GM12801 (cell line): ENCODE measurements around the gene FANCB.

Source experiments
- CTCF ChIP-seq: IDR thresholded peaks from one replicate; pipeline ENCODE4 v1.5.1; 2011; ENCODE audit warnings: control low read depth; ENCODE audit not compliant: insufficient read length; ENCODE audit errors: extremely low read depth

FANCB gene

GRCh38 chrX:14837155-14837554 lies 35.7 kb downstream of the FANCB start:
- TF ChIP-seq CTCF = no peak

- TF ChIP-seq CTCF = no peak
Observed at GRCh38 chrX:14832586-14832985, 40.3 kb downstream of the FANCB start.

- TF ChIP-seq CTCF = no peak
Observed at GRCh38 chrX:14832151-14832550, 40.7 kb downstream of the FANCB start.

GRCh38 chrX:14829643-14830042 lies 43.2 kb downstream of the FANCB start:
- TF ChIP-seq CTCF = no peak

- no peak for TF ChIP-seq CTCF
Observed at GRCh38 chrX:14826319-14826718, 46.5 kb downstream of the FANCB start.

- TF ChIP-seq CTCF = no peak
Observed at GRCh38 chrX:14825851-14826250, 47.0 kb downstream of the FANCB start.

- no peak for TF ChIP-seq CTCF
Observed at GRCh38 chrX:14819769-14820168, 53.1 kb downstream of the FANCB start.

GRCh38 chrX:14817571-14817970 lies 55.3 kb downstream of the FANCB start:
- no peak for TF ChIP-seq CTCF
